ENCODE results near the gene SLC25A29. TPM values are rescaled to one million over a fixed set of nuclear protein-coding genes. Genes with fewer than 3 reads are reported as not detected.
A peak's percentile ranks its signal among the peaks of the same experiment; 100 is the strongest.

SLC25A29 gene
- total RNA-seq, 1 donor from 2014 or later: 17.6 TPM

DNA sequence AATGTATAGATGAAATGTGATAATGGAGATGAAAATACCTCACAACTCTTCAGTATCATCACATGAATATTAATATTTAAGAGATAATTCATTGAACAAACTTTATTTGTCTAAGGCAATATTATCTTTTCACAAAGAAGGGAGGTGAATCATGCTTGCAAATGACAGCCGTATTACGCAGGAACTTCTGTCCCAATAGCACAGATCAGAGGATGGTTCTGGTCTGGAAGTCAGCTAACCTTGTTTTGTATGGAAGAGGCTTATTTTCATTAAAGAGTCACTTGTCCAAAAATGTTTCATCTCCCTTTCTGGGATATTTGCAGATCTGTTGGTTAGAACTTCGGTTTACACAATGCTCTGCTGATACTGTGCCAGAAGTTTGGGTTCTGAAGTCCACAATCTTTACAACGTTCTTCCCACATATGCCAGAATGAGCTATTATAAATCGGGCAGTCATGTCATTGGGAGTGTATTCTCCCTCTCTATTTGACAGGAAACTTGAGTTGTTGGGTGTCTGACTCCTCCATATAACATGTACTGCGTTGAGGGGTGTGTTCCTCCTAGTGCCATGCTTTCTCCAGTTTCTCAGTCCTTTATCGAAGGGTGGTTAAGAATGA, 37.5 kb downstream of the SLC25A29 start:
- intact Hi-C loops (cut with DNase I): no loop called here
- DNase-seq: no peak
- no peak for ATAC-seq (ENCODE audit: poor library complexity)

DNA sequence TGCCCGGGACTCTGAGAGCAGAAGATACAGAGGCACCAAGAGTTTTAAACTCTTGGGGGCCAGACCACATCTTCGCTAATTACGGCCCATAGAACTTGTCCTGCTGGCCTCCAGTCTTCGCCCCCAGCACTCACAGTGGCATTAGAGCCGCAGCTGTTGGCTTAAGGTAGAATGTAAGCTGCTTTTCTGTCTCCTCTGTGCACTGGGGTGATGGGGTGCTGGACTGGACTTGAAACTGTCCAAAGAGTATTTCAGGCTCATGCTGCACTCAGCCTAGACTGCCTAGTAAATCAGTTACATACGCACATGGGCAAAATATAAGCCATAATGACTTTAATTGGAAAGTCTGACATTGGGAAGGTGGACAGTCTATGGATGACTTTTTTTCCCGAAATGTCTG, 38.3 kb downstream of the SLC25A29 start:
- DNase-seq (no peak), ATAC-seq (ENCODE audit: poor library complexity) (no peak)
- intact Hi-C loops (cut with DNase I): no loop called here

DNA sequence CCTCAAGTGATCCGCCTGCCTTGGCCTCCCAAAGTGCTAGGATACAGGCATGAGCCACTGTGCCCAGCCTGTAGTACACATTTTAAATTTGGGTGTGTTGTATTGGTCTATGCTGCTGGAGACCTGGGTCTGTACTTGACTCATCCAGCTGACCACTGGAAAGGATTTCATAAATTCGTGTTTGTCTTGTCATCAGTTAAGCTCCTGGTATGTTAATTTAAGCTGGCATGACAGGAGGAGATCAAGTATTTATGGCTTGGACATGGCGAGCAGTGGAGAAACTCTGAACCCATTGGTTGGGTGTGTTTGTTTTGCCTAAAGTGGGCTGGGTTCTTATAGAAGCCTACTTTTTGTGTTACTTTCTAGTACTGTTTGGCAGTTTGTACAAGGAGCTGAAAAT, 43.1 kb downstream of the SLC25A29 start:
- DNase-seq (no peak), ATAC-seq (ENCODE audit: poor library complexity) (no peak)
- intact Hi-C loops (cut with DNase I): no loop called here

DNA sequence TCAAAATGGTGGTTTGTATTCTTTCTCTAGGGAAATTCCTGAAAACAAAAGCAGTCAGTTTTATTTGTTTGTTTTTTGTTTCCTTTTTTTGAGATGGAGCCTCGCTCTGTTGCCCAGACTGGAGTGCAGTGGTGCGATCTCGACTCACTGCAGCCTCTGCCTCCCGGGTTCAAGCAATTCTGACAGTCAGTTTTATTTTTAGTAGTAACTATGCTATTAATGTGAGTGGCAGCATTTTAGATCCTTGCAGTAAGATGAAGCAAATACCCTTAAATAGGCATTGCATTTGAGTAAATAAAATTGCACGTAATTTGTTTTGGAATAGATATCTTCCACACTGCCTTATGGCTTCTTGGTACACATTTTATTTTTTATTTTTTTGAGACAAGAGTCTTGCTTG, 43.7 kb downstream of the SLC25A29 start:
- intact Hi-C loops (cut with DNase I): no loop called here
- DNase-seq (no peak), ATAC-seq (ENCODE audit: poor library complexity) (peak; percentile 20)

DNA sequence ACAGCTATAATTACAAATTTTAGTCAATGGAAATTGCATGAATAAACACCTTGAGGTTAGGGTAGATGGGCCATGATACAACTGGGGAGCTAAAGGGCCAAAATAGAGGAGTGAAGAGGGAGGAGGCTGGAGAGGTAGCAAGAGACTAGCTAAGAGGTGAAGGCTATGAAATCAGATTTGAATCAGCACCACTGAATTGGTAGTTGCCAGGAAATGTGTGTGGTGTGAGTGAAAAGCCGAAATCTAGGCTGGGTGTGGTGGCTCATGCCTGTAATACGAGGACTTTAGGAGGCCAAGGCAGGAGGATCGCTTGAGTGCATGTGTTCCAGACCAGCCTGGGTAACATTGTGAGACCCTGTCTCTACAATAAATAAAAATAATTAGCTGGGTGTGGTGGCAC, 44.6 kb downstream of the SLC25A29 start:
- no peak for DNase-seq
- ATAC-seq (ENCODE audit: poor library complexity): no peak
- intact Hi-C loops (cut with DNase I): no loop called here

DNA sequence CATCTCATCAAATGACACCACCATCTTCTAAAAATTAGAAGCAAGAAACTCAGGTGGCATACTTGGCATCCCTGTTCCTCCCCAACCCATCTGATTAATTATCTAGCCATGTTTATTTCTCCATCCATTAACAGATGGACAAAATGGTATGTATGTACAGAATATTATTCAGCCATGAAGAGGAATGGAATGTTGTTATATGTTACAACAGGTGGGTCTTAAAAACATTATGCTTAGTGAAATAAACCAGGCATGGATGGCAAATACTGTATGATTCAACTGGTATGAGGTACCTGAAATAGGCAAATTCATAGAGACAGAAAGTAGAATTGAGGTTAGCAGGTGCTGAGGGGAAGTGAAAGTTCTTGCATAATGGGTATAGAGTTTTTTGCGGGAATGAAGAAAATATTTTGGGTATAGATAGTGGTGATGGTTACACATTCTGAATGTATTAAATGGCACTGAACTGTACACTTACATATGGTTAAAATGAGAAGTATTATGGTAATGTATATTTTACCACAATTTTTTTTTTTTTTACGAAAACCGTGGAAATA, 49.8 kb downstream of the SLC25A29 start:
- ATAC-seq (ENCODE audit: poor library complexity): no peak
- DNase-seq: no peak
- intact Hi-C loops (cut with DNase I): no loop called here

DNA sequence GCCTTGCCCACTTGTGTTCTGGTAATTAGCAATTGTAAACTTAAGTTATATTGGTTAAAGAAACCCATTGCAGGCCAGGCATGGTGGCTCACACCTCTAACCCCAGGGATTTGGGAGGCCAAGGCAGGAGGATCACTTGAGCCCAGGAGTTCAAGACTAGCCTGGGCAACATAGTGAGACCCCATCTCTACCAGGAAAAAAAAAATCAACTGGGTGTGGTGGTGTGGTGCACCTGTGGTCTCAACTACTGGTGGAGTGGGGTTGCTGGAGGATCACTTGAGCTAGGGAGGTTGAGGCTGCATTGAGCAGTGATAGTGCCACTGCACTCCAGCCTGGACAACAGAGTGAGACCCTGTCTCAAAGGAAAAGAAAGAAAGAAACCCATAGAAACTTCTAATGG, 53.6 kb downstream of the SLC25A29 start:
- intact Hi-C loops (cut with DNase I): no loop called here
- ATAC-seq (ENCODE audit: poor library complexity): no peak
- DNase-seq: no peak

DNA sequence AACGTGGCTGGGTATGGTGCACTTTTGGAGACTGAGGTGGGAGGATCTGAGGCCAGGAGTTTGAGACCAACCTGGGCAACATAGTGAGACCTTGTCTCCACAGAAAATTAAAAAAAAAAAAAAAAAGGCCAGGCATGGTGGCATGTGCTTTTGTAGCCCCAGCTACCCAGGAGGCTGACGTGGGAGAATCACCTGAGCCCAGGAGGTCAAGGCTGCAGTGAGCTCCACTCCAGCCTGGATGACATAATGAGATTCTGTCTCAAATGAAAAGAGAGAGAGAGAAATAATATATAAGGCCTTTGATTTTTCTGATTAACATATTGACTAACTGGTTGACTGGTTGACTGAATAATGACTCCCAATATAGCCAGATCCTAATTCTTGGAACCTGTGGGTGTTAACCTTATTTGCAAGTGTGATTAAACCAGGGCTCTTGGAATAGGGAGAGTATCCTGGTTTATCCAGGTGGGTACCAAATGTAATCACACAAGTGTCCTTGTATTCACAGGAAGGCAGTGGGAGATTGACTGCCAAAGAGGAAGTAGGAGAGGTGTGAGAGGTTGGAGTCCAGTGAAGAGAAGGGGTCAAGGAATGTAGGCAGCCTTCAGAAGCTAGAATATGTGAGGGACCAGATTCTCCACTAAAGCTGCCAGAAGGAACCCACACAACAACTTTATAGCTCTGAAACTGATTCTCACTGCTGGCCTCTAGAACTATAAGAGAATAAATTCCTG, 55.3 kb downstream of the SLC25A29 start:
- intact Hi-C loops (cut with DNase I): no loop called here
- ATAC-seq (ENCODE audit: poor library complexity) (no peak), DNase-seq (no peak)

DNA sequence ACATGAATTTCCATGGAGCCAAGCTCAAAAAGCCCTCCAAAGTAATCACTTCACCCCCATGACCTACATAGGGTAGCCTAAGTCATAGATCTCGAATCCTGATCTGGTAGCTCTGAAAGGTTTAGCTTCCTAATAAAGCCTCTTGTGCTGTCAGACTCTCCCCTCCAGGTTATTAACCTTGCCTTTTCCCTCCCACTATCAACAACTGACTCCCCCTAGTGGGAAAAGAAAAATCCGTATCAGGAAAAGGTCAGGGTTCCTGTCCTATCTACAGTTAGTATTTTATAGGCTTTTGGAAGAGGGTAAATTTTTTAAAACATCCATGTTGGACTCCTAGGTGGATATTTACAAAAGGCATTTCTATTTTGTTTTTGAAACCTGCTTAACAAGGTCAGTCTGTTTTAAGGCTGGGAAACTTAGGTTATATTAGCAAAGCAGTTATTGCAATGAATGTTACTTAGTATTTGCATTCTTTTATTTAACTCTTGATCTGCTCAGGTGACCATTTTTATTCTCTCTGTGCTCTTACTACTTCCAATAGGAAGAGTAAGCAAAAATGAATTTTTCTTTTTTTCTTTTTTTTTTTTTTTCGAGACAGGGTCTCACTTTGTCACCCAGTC, 59.3 kb downstream of the SLC25A29 start:
- DNase-seq (no peak), ATAC-seq (ENCODE audit: poor library complexity) (peak; percentile 66)
- intact Hi-C loops (cut with DNase I): no loop called here

DNA sequence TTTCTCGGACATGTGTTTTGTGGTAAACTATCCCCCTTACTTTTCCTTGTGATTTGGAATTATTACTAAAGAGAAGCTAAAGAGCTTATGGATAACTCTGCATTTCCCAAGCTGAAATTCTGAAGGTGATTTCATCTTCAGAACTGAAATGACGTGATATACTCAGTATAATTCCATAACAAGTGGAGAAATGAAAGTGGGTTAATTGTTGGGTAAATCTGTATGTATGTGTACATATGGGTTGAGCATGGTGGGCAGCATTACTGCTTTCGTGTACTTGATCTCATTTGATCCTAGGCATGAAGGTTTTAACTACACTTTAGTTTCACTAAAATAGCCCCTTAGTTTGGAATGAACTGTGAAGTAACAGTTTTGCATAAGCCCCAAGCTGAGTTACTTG, 63.2 kb downstream of the SLC25A29 start:
- ATAC-seq (ENCODE audit: poor library complexity): no peak
- no peak for DNase-seq
- intact Hi-C loops (cut with DNase I): no loop called here

DNA sequence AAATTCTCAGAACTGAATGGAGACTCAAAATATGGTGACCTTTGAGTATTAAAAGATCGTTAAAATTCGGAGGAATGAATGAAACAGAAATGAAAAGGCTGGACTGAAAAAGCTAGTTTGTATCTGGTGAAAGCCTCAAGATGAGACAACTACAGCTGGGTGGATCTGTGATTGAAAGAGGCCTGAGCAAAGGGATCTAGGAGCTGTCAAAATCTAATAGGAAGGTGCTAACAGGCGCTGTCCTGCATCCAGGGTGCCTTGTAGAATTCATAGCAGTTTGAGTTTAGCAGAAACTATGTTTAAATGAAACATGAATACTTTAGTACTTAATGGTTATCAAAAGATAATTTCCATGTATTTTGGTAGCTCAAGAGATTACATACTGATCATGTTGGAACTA, 65.0 kb downstream of the SLC25A29 start:
- DNase-seq (no peak), ATAC-seq (ENCODE audit: poor library complexity) (no peak)
- intact Hi-C loops (cut with DNase I): no loop called here

Small RNA genes within 50 kb of the gene (microRNA-seq; reads per million reads assigned to microRNA genes)
- gene MIR345: 57.6 reads per million, percentile 47 among the genes with 10 or more reads in this experiment
- not detected for gene MIR6764

Other genes starting within 250 kb of the SLC25A29 start
- 36.2 TPM for gene EVL, start 241.0 kb downstream of the SLC25A29 start, total RNA-seq
- gene DEGS2, start 146.8 kb downstream of the SLC25A29 start, total RNA-seq: not detected
- 48.1 TPM for gene YY1, start 67.3 kb downstream of the SLC25A29 start, total RNA-seq
- not detected for gene SLC25A47, start 16.9 kb upstream of the SLC25A29 start, total RNA-seq
- gene WDR25, start 70.0 kb upstream of the SLC25A29 start, total RNA-seq: 3.9 TPM